H1 (cell line): ENCODE measurements around the gene RFLNA.

Experiments used
- BACH1 ChIP-seq: IDR thresholded peaks from 2 replicates; pipeline ENCODE4 v1.6.1; 2012; ENCODE audit warnings: low read length, improper control_type of control experiment
- CEBPB ChIP-seq: IDR thresholded peaks from 2 replicates; pipeline ENCODE4 v1.6.1; 2012; ENCODE audit warnings: low read depth, low read length
- MAFK ChIP-seq: IDR thresholded peaks from 2 replicates; pipeline ENCODE4 v1.6.1; 2012; ENCODE audit warnings: low read depth, mild to moderate bottlenecking, improper control_type of control experiment, low read length
- SP1 ChIP-seq: IDR thresholded peaks from 2 replicates; pipeline ENCODE4 v1.6.1; 2011; ENCODE audit warnings: low read depth, low read length
- TF ChIP-seq, protein P1 (sequence below), 3 experiments: IDR thresholded peaks; 1 replicate in 2 of 3; 2 replicates in 1 of 3; pipeline versions ENCODE4 v1.5.1 to v1.6.1; 2011; ENCODE audit warnings: low read length in 3 of 3, mild to moderate bottlenecking in 3 of 3, inconsistent platforms in 2 of 3, low read depth in 1 of 3, moderate library complexity in 1 of 3; ENCODE audit not compliant: insufficient read depth in 1 of 3; ENCODE audit errors: control extremely low read depth in 1 of 3
- TF ChIP-seq, protein P2 (sequence below): fragments of 300-600 bp; sonication (generic); IDR thresholded peaks from 2 replicates; pipeline ENCODE4 v1.7.1; 2012; ENCODE audit warnings: low read length, moderate library complexity, mild to moderate bottlenecking, inconsistent platforms; ENCODE audit not compliant: insufficient replicate concordance

DNA sequence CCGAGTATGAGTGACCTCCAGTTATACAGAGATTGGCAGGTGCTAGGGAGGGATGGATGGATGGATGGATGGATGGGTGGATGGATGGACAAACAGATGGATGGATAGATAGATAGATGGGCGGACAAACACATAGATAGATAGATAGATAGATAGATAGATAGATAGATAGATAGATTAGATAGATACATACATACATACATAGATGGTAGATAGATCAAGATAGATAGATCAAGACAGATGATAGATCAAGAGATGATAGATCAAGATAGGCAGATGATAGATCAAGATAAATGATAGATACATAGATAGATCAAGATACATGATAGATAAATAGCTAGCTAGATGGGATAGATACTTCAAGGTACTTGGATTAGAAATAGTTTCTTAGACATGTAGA, 18.6 kb upstream of the RFLNA start:
- TF ChIP-seq, protein P1, sequence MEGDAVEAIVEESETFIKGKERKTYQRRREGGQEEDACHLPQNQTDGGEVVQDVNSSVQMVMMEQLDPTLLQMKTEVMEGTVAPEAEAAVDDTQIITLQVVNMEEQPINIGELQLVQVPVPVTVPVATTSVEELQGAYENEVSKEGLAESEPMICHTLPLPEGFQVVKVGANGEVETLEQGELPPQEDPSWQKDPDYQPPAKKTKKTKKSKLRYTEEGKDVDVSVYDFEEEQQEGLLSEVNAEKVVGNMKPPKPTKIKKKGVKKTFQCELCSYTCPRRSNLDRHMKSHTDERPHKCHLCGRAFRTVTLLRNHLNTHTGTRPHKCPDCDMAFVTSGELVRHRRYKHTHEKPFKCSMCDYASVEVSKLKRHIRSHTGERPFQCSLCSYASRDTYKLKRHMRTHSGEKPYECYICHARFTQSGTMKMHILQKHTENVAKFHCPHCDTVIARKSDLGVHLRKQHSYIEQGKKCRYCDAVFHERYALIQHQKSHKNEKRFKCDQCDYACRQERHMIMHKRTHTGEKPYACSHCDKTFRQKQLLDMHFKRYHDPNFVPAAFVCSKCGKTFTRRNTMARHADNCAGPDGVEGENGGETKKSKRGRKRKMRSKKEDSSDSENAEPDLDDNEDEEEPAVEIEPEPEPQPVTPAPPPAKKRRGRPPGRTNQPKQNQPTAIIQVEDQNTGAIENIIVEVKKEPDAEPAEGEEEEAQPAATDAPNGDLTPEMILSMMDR (IDR thresholded peaks at IDR 0.05; ENCODE audit: control extremely low read depth in 1 of 3, insufficient read depth in 1 of 3, low read depth in 1 of 3, low read length in 3 of 3), result no peak
- TF ChIP-seq, protein P2, sequence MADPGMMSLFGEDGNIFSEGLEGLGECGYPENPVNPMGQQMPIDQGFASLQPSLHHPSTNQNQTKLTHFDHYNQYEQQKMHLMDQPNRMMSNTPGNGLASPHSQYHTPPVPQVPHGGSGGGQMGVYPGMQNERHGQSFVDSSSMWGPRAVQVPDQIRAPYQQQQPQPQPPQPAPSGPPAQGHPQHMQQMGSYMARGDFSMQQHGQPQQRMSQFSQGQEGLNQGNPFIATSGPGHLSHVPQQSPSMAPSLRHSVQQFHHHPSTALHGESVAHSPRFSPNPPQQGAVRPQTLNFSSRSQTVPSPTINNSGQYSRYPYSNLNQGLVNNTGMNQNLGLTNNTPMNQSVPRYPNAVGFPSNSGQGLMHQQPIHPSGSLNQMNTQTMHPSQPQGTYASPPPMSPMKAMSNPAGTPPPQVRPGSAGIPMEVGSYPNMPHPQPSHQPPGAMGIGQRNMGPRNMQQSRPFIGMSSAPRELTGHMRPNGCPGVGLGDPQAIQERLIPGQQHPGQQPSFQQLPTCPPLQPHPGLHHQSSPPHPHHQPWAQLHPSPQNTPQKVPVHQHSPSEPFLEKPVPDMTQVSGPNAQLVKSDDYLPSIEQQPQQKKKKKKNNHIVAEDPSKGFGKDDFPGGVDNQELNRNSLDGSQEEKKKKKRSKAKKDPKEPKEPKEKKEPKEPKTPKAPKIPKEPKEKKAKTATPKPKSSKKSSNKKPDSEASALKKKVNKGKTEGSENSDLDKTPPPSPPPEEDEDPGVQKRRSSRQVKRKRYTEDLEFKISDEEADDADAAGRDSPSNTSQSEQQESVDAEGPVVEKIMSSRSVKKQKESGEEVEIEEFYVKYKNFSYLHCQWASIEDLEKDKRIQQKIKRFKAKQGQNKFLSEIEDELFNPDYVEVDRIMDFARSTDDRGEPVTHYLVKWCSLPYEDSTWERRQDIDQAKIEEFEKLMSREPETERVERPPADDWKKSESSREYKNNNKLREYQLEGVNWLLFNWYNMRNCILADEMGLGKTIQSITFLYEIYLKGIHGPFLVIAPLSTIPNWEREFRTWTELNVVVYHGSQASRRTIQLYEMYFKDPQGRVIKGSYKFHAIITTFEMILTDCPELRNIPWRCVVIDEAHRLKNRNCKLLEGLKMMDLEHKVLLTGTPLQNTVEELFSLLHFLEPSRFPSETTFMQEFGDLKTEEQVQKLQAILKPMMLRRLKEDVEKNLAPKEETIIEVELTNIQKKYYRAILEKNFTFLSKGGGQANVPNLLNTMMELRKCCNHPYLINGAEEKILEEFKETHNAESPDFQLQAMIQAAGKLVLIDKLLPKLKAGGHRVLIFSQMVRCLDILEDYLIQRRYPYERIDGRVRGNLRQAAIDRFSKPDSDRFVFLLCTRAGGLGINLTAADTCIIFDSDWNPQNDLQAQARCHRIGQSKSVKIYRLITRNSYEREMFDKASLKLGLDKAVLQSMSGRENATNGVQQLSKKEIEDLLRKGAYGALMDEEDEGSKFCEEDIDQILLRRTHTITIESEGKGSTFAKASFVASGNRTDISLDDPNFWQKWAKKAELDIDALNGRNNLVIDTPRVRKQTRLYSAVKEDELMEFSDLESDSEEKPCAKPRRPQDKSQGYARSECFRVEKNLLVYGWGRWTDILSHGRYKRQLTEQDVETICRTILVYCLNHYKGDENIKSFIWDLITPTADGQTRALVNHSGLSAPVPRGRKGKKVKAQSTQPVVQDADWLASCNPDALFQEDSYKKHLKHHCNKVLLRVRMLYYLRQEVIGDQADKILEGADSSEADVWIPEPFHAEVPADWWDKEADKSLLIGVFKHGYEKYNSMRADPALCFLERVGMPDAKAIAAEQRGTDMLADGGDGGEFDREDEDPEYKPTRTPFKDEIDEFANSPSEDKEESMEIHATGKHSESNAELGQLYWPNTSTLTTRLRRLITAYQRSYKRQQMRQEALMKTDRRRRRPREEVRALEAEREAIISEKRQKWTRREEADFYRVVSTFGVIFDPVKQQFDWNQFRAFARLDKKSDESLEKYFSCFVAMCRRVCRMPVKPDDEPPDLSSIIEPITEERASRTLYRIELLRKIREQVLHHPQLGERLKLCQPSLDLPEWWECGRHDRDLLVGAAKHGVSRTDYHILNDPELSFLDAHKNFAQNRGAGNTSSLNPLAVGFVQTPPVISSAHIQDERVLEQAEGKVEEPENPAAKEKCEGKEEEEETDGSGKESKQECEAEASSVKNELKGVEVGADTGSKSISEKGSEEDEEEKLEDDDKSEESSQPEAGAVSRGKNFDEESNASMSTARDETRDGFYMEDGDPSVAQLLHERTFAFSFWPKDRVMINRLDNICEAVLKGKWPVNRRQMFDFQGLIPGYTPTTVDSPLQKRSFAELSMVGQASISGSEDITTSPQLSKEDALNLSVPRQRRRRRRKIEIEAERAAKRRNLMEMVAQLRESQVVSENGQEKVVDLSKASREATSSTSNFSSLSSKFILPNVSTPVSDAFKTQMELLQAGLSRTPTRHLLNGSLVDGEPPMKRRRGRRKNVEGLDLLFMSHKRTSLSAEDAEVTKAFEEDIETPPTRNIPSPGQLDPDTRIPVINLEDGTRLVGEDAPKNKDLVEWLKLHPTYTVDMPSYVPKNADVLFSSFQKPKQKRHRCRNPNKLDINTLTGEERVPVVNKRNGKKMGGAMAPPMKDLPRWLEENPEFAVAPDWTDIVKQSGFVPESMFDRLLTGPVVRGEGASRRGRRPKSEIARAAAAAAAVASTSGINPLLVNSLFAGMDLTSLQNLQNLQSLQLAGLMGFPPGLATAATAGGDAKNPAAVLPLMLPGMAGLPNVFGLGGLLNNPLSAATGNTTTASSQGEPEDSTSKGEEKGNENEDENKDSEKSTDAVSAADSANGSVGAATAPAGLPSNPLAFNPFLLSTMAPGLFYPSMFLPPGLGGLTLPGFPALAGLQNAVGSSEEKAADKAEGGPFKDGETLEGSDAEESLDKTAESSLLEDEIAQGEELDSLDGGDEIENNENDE, result no peak
- no peak for TF ChIP-seq BACH1
- no peak for TF ChIP-seq SP1
- no peak for TF ChIP-seq MAFK
- no peak for TF ChIP-seq CEBPB
